Activated CD8-positive, alpha-beta memory T cell treated with anti-CD3 and anti-CD28 coated beads for 4 hours (primary cell): ENCODE measurements around the gene COL24A1.
"Not testable (repeated sequence)": the region's sequence is repeated elsewhere in the genome, so short reads cannot be mapped to it uniquely, and the experiment has no call there.

Source experiments
- DNase-seq, 2 donors: peaks; one replicate each; pipeline ENCODE4 v3.0.0-alpha.2; 2020; ENCODE audit warnings: low read depth in 2 of 2

COL24A1 gene

GRCh38 chr1:86082183-86082582 lies 74.4 kb downstream of the COL24A1 start:
- DNase-seq: no peak

GRCh38 chr1:86072474-86072873 lies 84.1 kb downstream of the COL24A1 start:
- DNase-seq: not testable (repeated sequence)

GRCh38 chr1:86071870-86072269 lies 84.7 kb downstream of the COL24A1 start:
- not testable (repeated sequence) for DNase-seq

GRCh38 chr1:86069757-86070145 lies 86.8 kb downstream of the COL24A1 start:
- no peak for DNase-seq

- no peak for DNase-seq
These were observed 87.5 kb downstream of the COL24A1 start for GRCh38 chr1:86068841-86069756.

- DNase-seq: no peak
These were observed 88.3 kb downstream of the COL24A1 start for GRCh38 chr1:86068271-86068721.

- no peak for DNase-seq
These were observed 88.9 kb downstream of the COL24A1 start for GRCh38 chr1:86067626-86068025.

- no peak for DNase-seq
These were observed 91.7 kb downstream of the COL24A1 start for GRCh38 chr1:86064899-86065298.

- DNase-seq: no peak
These were observed 92.9 kb downstream of the COL24A1 start for GRCh38 chr1:86063721-86064120.

GRCh38 chr1:86062453-86062852 lies 94.1 kb downstream of the COL24A1 start:
- no peak for DNase-seq

GRCh38 chr1:86061551-86061990 lies 95.0 kb downstream of the COL24A1 start:
- DNase-seq: no peak

GRCh38 chr1:86054396-86054795 lies 102.2 kb downstream of the COL24A1 start:
- DNase-seq: no peak

GRCh38 chr1:86052948-86053698 lies 103.4 kb downstream of the COL24A1 start:
- no peak for DNase-seq

- DNase-seq: no peak
These were observed 121.5 kb downstream of the COL24A1 start for GRCh38 chr1:86035101-86035500.

- no peak for DNase-seq
These were observed 126.4 kb downstream of the COL24A1 start for GRCh38 chr1:86030180-86030579.

- DNase-seq: no peak
These were observed 138.2 kb downstream of the COL24A1 start for GRCh38 chr1:86018283-86018923.

- DNase-seq: no peak
These were observed 140.4 kb downstream of the COL24A1 start for GRCh38 chr1:86016076-86016759.

GRCh38 chr1:86015375-86015774 lies 141.2 kb downstream of the COL24A1 start:
- no peak for DNase-seq

GRCh38 chr1:86000601-86001000 lies 156.0 kb downstream of the COL24A1 start:
- no peak for DNase-seq

GRCh38 chr1:85998105-85998855 lies 158.3 kb downstream of the COL24A1 start:
- no peak for DNase-seq

GRCh38 chr1:85992791-85993190 lies 163.8 kb downstream of the COL24A1 start:
- no peak for DNase-seq
